GM18870 (cell line): ENCODE results near the gene PPFIA2.

ENCODE experiments used
- ATAC-seq: cut with Tn5 transposase; IDR thresholded peaks from one replicate; pipeline ENCODE4 v1.9.1; 2021; ENCODE audit warnings: moderate library complexity; ENCODE audit not compliant: unreplicated experiment

PPFIA2 gene

GRCh38 chr12:81465191-81465590 lies 294.0 kb downstream of the PPFIA2 start:
- ATAC-seq: no peak

GRCh38 chr12:81461163-81461562 lies 298.0 kb downstream of the PPFIA2 start:
- ATAC-seq: no peak

GRCh38 chr12:81450920-81451739 lies 308.0 kb downstream of the PPFIA2 start:
- ATAC-seq: peak; percentile 63

- no peak for ATAC-seq
These were observed 317.5 kb downstream of the PPFIA2 start for GRCh38 chr12:81441629-81442028.

- no peak for ATAC-seq
These were observed 319.1 kb downstream of the PPFIA2 start for GRCh38 chr12:81440001-81440400.

GRCh38 chr12:81439344-81439743 lies 319.8 kb downstream of the PPFIA2 start:
- no peak for ATAC-seq

GRCh38 chr12:81417056-81417455 lies 342.1 kb downstream of the PPFIA2 start:
- ATAC-seq: no peak

GRCh38 chr12:81416571-81416970 lies 342.6 kb downstream of the PPFIA2 start:
- ATAC-seq: no peak

GRCh38 chr12:81414441-81414840 lies 344.7 kb downstream of the PPFIA2 start:
- no peak for ATAC-seq

- ATAC-seq: no peak
These were observed 346.2 kb downstream of the PPFIA2 start for GRCh38 chr12:81412940-81413339.

GRCh38 chr12:81403348-81403747 lies 355.8 kb downstream of the PPFIA2 start:
- no peak for ATAC-seq

- no peak for ATAC-seq
These were observed 357.9 kb downstream of the PPFIA2 start for GRCh38 chr12:81401241-81401640.

- no peak for ATAC-seq
These were observed 359.1 kb downstream of the PPFIA2 start for GRCh38 chr12:81400024-81400423.

GRCh38 chr12:81395431-81395830 lies 363.7 kb downstream of the PPFIA2 start:
- no peak for ATAC-seq

- no peak for ATAC-seq
These were observed 369.5 kb downstream of the PPFIA2 start for GRCh38 chr12:81389550-81390099.

GRCh38 chr12:81386101-81386500 lies 373.0 kb downstream of the PPFIA2 start:
- no peak for ATAC-seq

GRCh38 chr12:81381951-81382350 lies 377.2 kb downstream of the PPFIA2 start:
- ATAC-seq: no peak

GRCh38 chr12:81378601-81379285 lies 380.4 kb downstream of the PPFIA2 start:
- ATAC-seq: no peak

GRCh38 chr12:81377771-81378170 lies 381.4 kb downstream of the PPFIA2 start:
- no peak for ATAC-seq

- no peak for ATAC-seq
These were observed 383.2 kb downstream of the PPFIA2 start for GRCh38 chr12:81375969-81376368.

- no peak for ATAC-seq
These were observed 388.7 kb downstream of the PPFIA2 start for GRCh38 chr12:81370456-81370855.

GRCh38 chr12:81369175-81369574 lies 390.0 kb downstream of the PPFIA2 start:
- no peak for ATAC-seq
